ENCODE data around the gene MBTPS1. TPM values are rescaled to one million over a fixed set of nuclear protein-coding genes. Genes with fewer than 3 reads are reported as not detected.

Gene MBTPS1
- total RNA-seq, 1 donor from 2014 or later = 80.8 TPM

- DNase-seq = no peak
- intact Hi-C loops (cut with micrococcal nuclease) = no loop called here
- ATAC-seq = no peak
These were observed 87.3 kb downstream of the MBTPS1 start for GRCh38 chr16:84029297-84030047.

- intact Hi-C loops (cut with micrococcal nuclease) = no loop called here
- DNase-seq (no peak), ATAC-seq (no peak)
These were observed 89.1 kb downstream of the MBTPS1 start for GRCh38 chr16:84027625-84028024.

- no peak for ATAC-seq
- intact Hi-C loops (cut with micrococcal nuclease) = no loop called here
- no peak for DNase-seq
These were observed 90.1 kb downstream of the MBTPS1 start for GRCh38 chr16:84026606-84027005.

GRCh38 chr16:84024854-84025253 is 91.9 kb downstream of the MBTPS1 start:
- no peak for ATAC-seq
- intact Hi-C loops (cut with micrococcal nuclease) = no loop called here
- no peak for DNase-seq

- intact Hi-C loops (cut with micrococcal nuclease) = no loop called here
- no peak for ATAC-seq
These were observed 94.1 kb downstream of the MBTPS1 start for GRCh38 chr16:84022644-84023043.

GRCh38 chr16:84021488-84021887 is 95.3 kb downstream of the MBTPS1 start:
- intact Hi-C loops (cut with micrococcal nuclease) = no loop called here
- DNase-seq (no peak), ATAC-seq (no peak)

More at GRCh38 chr16:84022644-84023043, 94.1 kb downstream of the MBTPS1 start:
- no peak for DNase-seq

- intact Hi-C loops (cut with micrococcal nuclease) = no loop called here
- ATAC-seq = peak; percentile 93
- peak; percentile 68 for DNase-seq
These were observed 96.4 kb downstream of the MBTPS1 start for GRCh38 chr16:84020353-84020752.

- intact Hi-C loops (cut with micrococcal nuclease) = no loop called here
- ATAC-seq (no peak), DNase-seq (no peak)
These were observed 98.0 kb downstream of the MBTPS1 start for GRCh38 chr16:84018710-84019109.

- intact Hi-C loops (cut with micrococcal nuclease) = no loop called here
- DNase-seq = no peak
These were observed 100.3 kb downstream of the MBTPS1 start for GRCh38 chr16:84016477-84016876.

GRCh38 chr16:84015399-84015798 is 101.3 kb downstream of the MBTPS1 start:
- DNase-seq (no peak), ATAC-seq (no peak)

More at GRCh38 chr16:84016477-84016876, 100.3 kb downstream of the MBTPS1 start:
- no peak for ATAC-seq

GRCh38 chr16:84014570-84015327 is 102.0 kb downstream of the MBTPS1 start:
- intact Hi-C loops (cut with micrococcal nuclease) = no loop called here
- no peak for DNase-seq
- no peak for ATAC-seq

More at GRCh38 chr16:84015399-84015798, 101.3 kb downstream of the MBTPS1 start:
- intact Hi-C loops (cut with micrococcal nuclease) = no loop called here

GRCh38 chr16:84013787-84014569 is 102.8 kb downstream of the MBTPS1 start:
- ATAC-seq (peak; percentile 75), DNase-seq (peak; percentile 44)
- intact Hi-C loops (cut with micrococcal nuclease) = no loop called here

GRCh38 chr16:84009282-84009681 is 107.5 kb downstream of the MBTPS1 start:
- no peak for DNase-seq
- intact Hi-C loops (cut with micrococcal nuclease) = no loop called here
- ATAC-seq = no peak

GRCh38 chr16:84007965-84008364 is 108.8 kb downstream of the MBTPS1 start:
- intact Hi-C loops (cut with micrococcal nuclease) = no loop called here
- ATAC-seq (peak; percentile 52), DNase-seq (no peak)

- intact Hi-C loops (cut with micrococcal nuclease) = no loop called here
- no peak for DNase-seq
- no peak for ATAC-seq
These were observed 109.2 kb downstream of the MBTPS1 start for GRCh38 chr16:84007520-84007919.

GRCh38 chr16:84005391-84005790 is 111.4 kb downstream of the MBTPS1 start:
- no peak for DNase-seq
- intact Hi-C loops (cut with micrococcal nuclease) = no loop called here
- no peak for ATAC-seq

- ATAC-seq (no peak), DNase-seq (no peak)
- intact Hi-C loops (cut with micrococcal nuclease) = no loop called here
These were observed 112.3 kb downstream of the MBTPS1 start for GRCh38 chr16:84004442-84004841.

Data from left ventricle myocardium superior (tissue), 1 donor.